GM19468 (cell line): ENCODE results near the gene GABRG3.

Source experiments
- ATAC-seq: cut with Tn5 transposase; IDR thresholded peaks from one replicate; pipeline ENCODE4 v1.9.1; 2021; ENCODE audit warnings: mild to moderate bottlenecking, moderate library complexity, moderate number of reproducible peaks; ENCODE audit not compliant: unreplicated experiment; ENCODE audit errors: extremely low read depth

Gene GABRG3

DNA sequence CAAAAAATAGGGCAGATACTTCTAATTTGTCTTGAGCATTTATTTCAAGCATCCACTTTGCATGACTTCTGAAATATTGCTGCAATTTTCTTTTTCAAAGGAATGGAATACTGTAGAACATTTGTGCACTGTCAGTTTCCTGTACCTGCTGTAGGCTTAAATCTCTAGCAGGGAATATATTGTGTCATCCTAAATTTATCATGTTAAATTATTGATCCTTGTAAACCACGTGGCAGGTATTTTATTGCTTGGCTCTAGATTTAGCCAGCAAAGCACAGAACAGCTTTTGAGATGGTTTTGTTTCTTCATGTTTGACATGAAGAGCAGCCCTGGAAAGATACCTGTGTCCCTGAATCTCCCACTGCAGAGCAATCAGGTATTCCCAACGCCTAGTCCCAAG is 470.1 kb downstream of the GABRG3 start:
- no peak for ATAC-seq

DNA sequence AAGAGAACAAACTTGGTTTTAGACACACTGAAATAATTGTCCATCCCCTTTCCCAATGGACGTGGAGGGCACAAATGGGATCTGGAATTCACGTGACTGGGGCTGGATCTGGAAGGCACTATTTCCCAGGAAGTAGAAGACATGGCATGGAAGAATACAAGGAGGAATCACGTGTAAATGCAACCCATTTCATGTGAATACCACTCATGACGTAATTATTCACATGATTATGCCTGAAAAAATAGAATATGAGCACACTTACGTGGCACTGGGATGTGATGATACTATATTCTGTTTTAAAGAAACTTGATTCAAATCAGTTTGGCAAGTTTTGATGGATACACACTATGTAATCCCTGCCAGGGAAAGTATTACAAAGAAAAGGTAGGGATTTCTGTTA is 477.3 kb downstream of the GABRG3 start:
- ATAC-seq, result no peak

DNA sequence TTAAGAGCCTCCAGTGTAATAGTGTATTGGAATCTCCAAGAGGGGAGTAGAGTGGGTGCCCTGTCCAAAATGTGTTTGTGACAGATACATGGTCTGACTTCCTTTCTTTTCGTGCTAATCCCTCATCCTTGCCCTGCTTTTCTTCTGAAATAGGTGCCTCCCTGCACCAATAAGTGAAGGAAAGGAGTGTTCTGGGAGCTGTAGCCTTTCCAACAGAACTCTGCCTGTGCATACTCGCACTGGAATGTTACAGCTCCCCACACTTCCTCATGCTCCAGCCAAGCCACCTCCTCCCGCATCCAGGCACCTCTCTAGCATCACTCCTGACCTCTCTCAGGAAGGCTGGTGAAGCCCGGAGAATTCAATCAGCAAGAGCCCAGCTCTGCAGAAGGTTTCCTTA is 478.0 kb downstream of the GABRG3 start:
- ATAC-seq, result no peak

DNA sequence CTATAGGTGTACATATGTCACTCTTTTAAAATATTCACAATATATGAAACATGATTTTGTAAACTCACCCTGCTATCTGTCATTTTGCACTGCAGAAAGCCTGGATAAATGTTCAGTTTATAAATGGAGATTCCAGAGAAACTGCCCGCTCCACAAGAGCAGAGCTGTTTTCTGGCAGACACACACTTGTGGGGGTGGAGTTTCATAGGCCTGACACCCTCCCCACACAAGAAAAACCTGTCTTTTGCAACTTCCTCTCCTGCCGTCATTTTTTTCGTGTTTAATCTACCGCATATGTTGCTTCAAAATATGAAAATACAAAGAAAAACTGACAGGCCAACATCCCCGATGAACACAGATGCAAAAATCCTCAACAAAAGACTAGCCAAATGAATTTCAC is 479.0 kb downstream of the GABRG3 start:
- ATAC-seq, result no peak

DNA sequence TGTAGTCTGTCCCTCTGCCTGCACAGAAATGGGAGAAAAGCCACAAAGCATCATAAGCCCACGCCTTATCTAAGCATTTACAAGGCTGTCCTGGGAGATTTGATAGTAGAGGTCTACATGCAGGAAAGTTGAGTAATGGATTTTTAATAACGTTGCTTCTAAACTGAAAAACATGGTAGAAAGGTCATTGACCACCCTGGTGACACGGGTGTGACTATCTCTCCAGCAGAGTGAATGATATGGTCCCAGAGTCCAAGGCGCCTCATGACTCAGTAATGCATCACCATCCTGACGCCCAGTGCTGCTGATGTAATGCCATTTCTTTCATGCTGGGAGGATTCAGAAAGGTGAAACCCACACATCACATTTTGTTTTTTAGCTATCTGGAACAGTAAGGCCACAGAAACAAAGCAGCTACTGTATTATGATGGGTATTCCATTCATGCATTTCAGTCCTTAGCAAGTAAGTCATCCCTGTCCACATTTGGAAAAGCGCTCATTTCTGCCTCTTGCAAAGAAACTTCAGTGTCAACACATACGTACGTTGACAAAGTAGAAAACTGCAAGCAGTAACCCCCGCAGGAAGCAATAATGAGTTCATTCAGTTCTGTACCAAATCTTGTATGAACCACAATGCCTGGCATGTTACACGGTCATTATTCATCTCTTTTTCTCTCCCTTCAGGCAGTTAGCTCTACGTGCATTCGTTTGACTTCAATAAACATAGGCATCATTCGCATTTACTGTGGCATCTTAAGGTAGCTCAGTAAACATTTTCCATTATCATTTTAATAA is 483.5 kb downstream of the GABRG3 start:
- ATAC-seq, result no peak

DNA sequence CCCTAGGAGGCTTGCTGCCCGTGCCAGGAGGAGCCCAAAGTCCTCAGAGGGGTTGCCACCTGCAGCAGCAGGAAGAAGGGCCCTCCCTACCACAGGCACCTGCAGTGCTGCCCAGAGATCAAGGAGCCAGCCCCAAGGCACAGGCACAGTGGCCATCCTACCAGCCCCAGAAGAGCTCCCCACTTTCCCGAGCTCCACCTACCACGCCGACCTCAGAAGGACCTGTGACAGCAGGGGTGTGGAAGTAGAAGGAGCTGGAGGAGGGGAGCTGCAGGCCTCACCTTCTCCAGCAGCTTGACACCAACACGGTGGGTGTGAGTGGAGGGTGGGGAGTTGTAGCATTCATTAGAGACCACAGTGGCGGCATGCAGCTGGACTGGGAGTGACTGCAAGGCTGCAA is 485.8 kb downstream of the GABRG3 start:
- ATAC-seq, result no peak

DNA sequence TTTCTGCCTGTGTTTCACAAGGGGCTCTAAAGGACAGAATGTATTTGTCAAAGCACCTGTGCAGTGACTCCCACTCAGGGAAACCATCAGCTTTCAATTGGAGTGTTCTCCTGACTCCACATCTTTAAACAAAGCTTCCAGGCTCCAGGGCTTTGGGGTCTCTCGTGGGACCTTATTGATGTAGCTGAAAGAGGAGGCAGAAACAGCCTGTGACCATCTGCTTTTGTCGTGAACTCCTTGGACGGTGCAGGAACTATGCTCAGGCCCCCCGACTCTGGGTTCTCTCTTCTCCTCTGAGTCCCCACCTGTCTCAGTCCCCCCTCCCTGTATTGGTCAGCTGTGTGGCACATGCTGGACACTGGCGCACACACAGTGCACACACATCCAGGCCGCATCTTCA is 486.8 kb downstream of the GABRG3 start:
- no peak for ATAC-seq

DNA sequence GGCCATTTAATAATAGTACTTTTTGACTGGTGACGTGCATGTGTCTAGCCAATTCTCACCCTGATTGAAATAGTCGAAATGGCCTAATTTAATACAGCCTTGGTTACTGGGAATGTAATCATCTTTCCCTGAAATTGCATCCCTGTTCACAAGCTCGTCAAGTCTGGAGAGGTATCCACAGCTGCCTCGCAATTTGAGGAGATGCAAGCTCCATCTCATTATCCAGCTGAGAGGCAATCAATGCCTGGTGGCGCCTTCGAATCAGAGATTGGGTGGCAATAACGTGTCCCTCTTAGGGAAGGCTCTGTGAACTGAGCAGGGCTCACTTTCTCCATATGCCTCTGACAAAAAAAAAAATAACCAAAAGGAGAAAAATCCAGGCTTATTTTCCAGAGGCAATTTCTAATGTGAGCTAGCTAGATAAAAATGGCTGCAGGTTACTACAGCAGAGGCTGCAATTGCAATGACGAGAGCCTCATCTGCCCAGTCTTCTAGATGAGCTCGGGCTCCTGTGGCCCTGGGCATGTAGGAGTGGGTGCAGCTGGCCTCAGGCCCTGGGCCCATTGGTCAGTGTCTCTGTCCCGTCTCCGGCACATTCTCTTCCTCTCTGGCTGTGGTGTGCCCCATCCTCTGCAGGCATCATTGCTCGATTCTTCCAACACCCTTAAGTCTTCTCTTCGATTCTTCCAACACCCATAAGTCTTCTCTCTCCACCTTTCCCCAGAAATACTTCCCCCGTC is 487.5 kb downstream of the GABRG3 start:
- no peak for ATAC-seq

DNA sequence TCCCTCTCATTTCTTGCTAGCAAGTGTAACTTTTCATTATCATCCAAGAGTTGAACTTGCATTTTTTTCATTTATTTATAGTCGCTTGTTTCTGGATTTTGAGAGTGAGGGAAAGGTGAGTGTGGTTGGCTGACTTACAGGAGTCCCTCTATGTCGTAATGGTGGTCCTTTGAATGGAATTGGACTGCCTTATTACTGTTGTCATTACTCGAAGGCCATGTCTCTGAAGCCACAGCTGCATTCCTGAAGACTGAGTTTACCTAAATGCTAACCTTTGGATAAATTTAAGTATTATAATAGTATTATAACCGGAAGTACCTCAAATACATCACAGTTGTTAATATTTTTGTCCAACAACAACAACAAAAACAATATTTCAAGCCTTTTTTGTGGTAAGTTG is 488.9 kb downstream of the GABRG3 start:
- ATAC-seq, result no peak

DNA sequence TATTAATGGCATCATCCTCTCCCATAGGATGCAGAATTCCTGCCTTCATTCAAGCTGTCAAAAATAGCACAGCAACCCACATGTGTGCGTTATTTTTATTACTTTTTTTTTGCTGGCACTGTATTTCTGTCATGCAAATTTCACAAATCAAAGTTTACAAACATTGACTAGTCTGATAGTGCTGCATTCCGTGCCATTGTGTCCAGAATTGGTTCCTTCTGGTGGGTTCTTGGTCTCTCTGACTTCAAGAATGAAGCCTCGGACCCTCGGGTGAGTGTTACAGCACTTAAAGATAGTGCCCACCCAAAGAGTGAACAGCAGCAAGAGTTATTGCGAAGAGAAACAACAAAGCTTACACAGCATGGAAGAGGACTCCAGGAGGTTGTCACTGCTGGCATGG is 490.2 kb downstream of the GABRG3 start:
- ATAC-seq, result no peak

DNA sequence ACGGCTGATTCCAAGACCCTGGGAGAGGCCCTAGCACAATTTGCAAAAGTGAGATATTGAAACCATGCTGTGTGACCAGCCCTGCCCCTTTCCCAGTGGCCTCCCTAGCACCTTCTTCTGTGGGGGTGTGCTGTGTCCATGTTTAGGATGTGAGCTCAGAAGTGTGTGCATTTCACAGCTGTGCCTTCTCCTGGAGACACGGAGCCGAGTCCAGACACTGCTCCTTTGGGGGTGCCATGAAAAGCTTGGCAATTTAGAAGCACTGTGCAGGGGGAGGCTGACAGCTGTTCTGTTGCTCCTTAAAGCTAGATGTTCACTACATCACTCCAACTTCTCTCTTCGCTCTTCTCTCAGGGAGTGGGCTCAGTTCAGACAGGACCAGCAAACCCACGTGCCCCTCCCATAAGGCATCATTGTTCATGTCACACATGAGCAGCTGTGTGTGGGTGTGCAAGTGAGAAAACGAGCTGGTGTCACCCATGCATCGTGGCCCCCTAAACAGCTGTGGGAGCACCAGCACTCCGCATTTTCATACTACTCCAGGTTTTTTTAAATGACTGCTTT is 492.6 kb downstream of the GABRG3 start:
- no peak for ATAC-seq

DNA sequence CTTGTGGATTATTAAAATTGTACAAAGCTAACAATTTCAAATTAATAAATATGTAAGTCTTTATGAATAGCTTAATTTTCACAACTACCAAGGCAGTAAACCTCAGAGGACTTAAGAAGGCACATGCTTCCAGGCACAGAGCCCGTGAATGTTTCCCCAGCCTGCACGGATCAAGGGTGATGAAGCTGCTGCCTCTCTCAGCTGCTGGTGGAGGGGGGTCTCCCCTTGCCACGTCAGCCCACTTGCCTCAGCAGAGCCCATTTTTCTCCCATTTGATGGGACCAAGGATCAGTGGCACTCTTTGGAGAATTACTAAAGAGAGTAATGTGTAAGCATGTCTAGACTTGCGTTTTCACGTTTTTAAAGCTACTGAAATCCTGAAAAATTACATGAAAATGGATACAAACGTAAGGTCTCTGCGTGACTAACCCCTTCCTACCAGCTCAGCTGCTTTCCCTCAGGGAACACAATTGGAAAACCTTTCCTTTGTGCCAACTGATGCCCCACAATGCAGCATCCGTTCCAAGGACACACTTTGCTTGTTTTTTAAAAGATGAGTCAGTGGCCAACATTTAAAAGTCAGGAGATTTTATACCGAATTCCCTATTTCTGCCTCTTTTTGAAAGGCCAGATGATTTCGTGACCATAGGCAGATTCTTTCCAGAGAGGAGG is 494.1 kb downstream of the GABRG3 start:
- no peak for ATAC-seq

DNA sequence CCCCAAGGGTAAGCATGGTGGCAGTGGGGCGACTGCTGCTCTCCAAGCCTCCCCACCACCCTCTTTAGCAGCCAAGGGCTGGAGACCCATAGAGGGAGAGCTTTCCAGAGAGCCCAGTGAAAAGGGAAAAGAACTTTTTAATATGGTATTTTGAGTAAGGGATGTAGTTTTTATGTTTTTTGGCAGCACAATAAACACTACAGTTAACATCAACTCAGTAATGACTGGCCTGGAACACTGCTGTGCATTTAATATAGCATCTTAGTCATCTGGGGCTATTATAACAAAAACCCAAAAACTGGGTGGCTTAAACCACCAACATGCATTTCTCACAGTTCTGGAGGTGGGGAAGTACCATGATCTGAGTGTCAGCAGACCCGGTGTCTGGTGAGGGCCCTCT is 495.8 kb downstream of the GABRG3 start:
- no peak for ATAC-seq

DNA sequence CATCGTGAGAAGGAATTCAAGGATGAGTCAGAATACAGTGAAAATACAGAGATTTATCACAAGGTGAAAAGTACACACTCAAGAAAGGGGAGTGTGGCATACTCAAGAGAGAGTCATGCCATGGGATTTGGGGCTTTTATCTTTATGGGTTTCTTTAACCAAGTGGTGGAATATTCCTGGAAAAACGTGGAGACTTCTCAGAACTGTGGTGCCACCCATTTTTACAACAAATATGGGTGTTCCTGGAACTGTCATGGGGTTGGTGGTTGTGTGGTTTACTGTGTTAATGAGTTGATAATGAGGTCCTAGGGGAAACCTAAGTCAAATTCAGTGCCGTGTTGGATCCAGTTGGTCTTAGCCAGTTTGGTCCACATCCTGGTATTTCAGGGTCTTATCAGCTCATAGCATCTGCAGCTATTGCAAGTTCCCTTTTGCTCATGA is 497.2 kb downstream of the GABRG3 start:
- ATAC-seq, result no peak

DNA sequence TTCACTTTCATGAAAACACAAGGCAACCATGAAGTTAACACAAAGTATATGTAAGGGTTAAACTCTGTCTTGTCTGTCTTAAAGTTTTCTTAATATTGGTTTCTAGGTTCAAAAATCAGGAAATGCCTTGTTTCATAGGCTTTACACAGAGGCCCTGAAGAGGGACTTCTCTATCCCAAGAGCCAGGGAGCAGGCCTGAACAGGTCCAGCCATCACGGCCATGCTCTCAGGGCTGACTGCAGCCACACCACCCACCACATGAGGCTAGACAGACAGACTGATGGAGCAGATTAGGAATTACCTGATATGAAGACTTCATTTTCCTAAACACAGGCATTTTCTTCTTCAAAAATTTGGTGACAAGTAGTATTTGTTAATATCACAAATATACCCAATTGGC is 502.9 kb downstream of the GABRG3 start:
- ATAC-seq, result no peak

DNA sequence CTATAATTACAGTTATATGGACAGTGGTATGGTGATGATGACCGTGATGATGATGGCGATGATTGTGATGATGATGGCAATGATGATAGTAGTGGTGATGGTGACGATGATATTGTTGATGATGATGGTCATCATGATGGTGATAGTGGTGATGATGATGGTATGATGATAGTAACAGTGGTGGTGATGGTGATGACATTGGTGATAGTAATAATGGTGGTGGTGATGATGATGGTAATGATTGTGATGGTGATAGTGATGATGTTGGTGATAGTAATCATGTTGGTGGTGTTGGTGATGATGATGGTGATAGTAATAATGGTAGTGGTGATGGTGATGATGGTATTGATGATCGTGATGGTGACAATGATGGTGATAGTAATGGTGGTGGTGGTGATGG is 504.4 kb downstream of the GABRG3 start:
- no peak for ATAC-seq

DNA sequence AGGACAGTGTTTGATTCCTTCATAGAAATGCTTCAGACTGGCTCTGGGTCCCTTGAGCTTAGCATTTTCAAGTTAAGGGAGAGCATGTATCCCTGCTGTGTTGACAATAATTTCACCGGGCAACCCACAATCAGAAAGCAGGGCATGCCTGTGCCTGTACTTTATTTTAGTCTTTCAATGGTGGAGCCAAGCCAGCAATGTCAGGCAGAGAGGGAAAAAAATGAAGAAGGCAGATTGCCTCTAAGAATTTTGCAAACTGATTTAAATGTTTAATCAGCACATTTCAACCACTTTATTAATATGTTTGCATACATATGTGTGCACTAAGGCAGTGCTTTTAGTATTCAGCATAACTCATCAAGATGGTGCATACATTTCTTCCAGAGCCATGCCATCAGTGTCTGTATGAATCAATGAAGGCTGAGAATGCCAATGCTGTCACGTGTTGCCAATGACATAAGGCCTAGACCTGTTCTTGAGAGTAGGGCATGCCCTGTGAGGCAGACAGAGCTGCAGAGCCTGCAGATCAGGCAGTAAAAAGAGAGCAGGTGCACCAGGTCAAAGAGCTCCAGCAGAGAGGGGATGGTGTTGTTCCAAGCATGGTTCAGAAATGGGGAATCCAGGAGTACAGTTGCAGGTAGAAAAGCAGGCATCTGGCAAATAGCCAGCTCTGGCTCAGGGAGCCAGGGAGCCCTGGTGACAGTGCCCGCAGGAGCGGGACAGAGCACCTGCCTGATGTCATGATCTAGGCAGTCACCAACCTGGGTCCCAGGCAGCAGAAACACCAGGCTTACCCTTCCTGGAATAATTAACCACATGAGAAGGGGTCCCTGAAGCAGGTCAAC is 508.5 kb downstream of the GABRG3 start:
- ATAC-seq, result no peak

DNA sequence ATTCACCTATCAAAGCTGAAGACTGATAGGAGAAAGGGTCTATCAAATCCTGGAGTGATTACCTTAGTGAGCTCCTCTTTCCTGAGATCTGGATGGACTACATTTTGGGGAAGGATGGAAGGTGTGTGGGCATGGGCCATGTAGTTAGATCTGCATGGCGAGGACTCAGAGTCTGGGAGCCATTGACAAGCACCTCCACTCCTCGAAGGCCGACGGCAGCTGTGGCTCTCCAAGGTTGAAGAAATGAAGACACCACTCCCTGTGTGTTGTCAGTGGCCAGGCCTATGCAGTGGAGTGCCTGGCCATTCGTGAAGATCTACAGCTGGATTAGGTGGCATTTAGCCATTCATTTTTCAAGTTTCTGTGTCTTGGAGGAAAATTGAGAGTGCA is 509.2 kb downstream of the GABRG3 start:
- ATAC-seq, result no peak

DNA sequence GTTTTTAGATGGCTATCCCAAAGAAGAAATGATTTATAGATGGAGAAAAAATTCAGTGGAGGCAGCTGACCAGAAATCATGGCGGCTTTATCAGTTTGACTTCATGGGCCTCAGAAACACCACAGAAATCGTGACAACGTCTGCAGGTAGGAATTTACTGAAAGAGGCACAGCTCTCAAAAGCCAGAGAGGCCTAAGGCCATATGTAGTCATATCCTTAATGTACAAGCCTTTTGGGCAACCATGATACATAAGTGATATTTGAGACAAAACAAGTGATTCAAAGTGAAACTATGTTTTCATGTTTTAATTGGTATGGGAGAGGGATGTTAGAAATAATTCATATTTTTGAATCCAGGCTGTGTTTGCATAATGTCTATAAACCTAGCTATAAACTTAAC is 509.7 kb downstream of the GABRG3 start:
- no peak for ATAC-seq

DNA sequence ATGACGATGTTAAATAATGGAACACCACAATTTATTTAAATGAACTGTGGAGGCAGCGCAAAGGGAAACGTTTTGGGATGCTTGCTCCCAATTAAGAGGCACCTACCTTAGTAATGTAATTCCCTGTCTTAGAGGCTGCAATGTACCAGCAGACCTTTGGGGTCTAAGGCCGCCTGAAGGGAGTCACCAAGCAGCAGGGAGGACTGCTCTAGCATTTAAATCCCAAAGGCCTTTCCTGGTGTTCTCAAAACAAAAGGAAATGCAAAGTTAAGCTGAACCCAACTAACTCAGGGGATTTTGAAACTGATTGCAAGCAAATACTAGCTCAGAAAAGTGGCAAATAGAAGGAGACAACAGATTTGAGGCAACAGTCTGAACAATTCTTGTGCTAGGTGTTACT is 510.8 kb downstream of the GABRG3 start:
- ATAC-seq, result no peak
